Upper lobe of right lung (tissue), 1 donor: ENCODE measurements around the gene WWOX. TPM values are rescaled to one million over a fixed set of nuclear protein-coding genes. Genes with fewer than 3 reads are reported as not detected.

Experiments
- ATAC-seq: fragments of 200-7000 bp; cut with Tn5 transposase; one replicate; pipeline ENCODE4 v1.9.1; 2020; ENCODE audit warnings: mild to moderate bottlenecking, moderate library complexity
- DNase-seq: peaks from one replicate; pipeline ENCODE4 v3.0.0-alpha.2; 2020
- H3K27ac ChIP-seq: fragments of 200-600 bp; one replicate; pipeline ENCODE4 v1.8.0; 2022
- H3K27me3 ChIP-seq: fragments of 200-600 bp; one replicate; pipeline ENCODE4 v1.8.0; 2022; ENCODE audit warnings: mild to moderate bottlenecking
- H3K36me3 ChIP-seq: fragments of 200-600 bp; one replicate; pipeline ENCODE4 v1.8.0; 2022
- H3K4me1 ChIP-seq: fragments of 200-600 bp; one replicate; pipeline ENCODE4 v1.8.0; 2022
- H3K4me3 ChIP-seq: fragments of 200-600 bp; one replicate; pipeline ENCODE4 v1.8.0; 2022; ENCODE audit warnings: mild to moderate bottlenecking
- H3K9me3 ChIP-seq: fragments of 200-600 bp; one replicate; pipeline ENCODE4 v1.8.0; 2022
- CTCF ChIP-seq: fragments of 200-600 bp; IDR thresholded peaks from one replicate; pipeline ENCODE4 v1.8.0; 2022; ENCODE audit warnings: antibody characterized with exemption
- intact Hi-C: fragments of 100-400 bp; cut with DNase I; formaldehyde crosslinking; loops from one replicate; pipeline ENCODE4 v1.11.0; 2022
- total RNA-seq: library from RNA; stranded (reverse); fragmentation: NEBNext Ultra II Directional; extraction: Animal tissue kit (Norgen Biotek cat#: 25700); gene quantifications from one replicate; pipeline ENCODE4 v1.2.1, GENCODE V29; 2021
- donor health status: DM: no; HTN: yes; CAD: no; lungs with severe emphysema.

Gene WWOX
- total RNA-seq, 1 donor from 2014 or later = 17.0 TPM

GRCh38 chr16:78065319-78065718 lies 34.1 kb upstream of the WWOX start:
- Histone ChIP-seq H3K36me3 (no peaks in the 10 kb centered on the region), H3K27ac (no peak overlapping the region), H3K4me1 (no peaks in the 10 kb centered on the region), H3K27me3 (no peaks in the 10 kb centered on the region), H3K9me3 (no peaks in the 10 kb centered on the region), H3K4me3 (no peak overlapping the region)
- ATAC-seq (no peak), DNase-seq (no peak)
- intact Hi-C loops = no loop called here
- no peak for TF ChIP-seq CTCF

- no peak for ATAC-seq
These were observed 29.5 kb upstream of the WWOX start for GRCh38 chr16:78069913-78070312.

GRCh38 chr16:78072275-78072674 lies 27.2 kb upstream of the WWOX start:
- H3K27ac ChIP-seq = no peak overlapping the region
- DNase-seq = no peak
- TF ChIP-seq CTCF = no peak
- no peak for ATAC-seq
- H3K4me3 ChIP-seq = no peak overlapping the region
- no peaks in the 10 kb centered on the region for H3K27me3 ChIP-seq
- H3K36me3 ChIP-seq = no peaks in the 10 kb centered on the region
- H3K9me3 ChIP-seq = no peaks in the 10 kb centered on the region
- intact Hi-C loops = no loop called here
- no peaks in the 10 kb centered on the region for H3K4me1 ChIP-seq

More at GRCh38 chr16:78069913-78070312, 29.5 kb upstream of the WWOX start:
- intact Hi-C loops = no loop called here
- H3K4me3 ChIP-seq = no peak overlapping the region
- H3K4me1 ChIP-seq = no peaks in the 10 kb centered on the region
- H3K36me3 ChIP-seq = no peaks in the 10 kb centered on the region
- H3K27ac ChIP-seq = no peak overlapping the region
- no peak for DNase-seq
- TF ChIP-seq CTCF = no peak
- no peaks in the 10 kb centered on the region for H3K9me3 ChIP-seq
- H3K27me3 ChIP-seq = no peaks in the 10 kb centered on the region

GRCh38 chr16:78075800-78076199 lies 23.7 kb upstream of the WWOX start:
- Histone ChIP-seq H3K36me3 (no peaks in the 10 kb centered on the region), H3K27ac (no peak overlapping the region), H3K9me3 (no peaks in the 10 kb centered on the region), H3K27me3 (no peaks in the 10 kb centered on the region), H3K4me3 (no peak overlapping the region), H3K4me1 (no peaks in the 10 kb centered on the region)
- DNase-seq (no peak), ATAC-seq (no peak)
- TF ChIP-seq CTCF = no peak
- intact Hi-C loops = no loop called here

- DNase-seq (no peak), ATAC-seq (no peak)
- H3K9me3 ChIP-seq = no peaks in the 10 kb centered on the region
- no peak for TF ChIP-seq CTCF
- H3K4me3 ChIP-seq = no peak overlapping the region
- no peaks in the 10 kb centered on the region for H3K36me3 ChIP-seq
- no peaks in the 10 kb centered on the region for H3K4me1 ChIP-seq
- H3K27ac ChIP-seq = no peak overlapping the region
- H3K27me3 ChIP-seq = no peaks in the 10 kb centered on the region
- intact Hi-C loops = no loop called here
These were observed 18.1 kb upstream of the WWOX start for GRCh38 chr16:78081341-78081740.

- H3K27ac ChIP-seq = no peak overlapping the region
- ATAC-seq (no peak), DNase-seq (no peak)
- TF ChIP-seq CTCF = no peak
- no peak overlapping the region for H3K4me3 ChIP-seq
- no peaks in the 10 kb centered on the region for H3K9me3 ChIP-seq
- intact Hi-C loops = no loop called here
- H3K4me1 ChIP-seq = no peaks in the 10 kb centered on the region
- no peaks in the 10 kb centered on the region for H3K36me3 ChIP-seq
- peaks cover 14% of the 10 kb centered on the region for H3K27me3 ChIP-seq
These were observed 8.0 kb upstream of the WWOX start for GRCh38 chr16:78091419-78091818.
